ENCODE data around the gene CXCL13. TPM values are rescaled to one million over a fixed set of nuclear protein-coding genes. Genes with fewer than 3 reads are reported as not detected.

Gene CXCL13
- total and polyA plus RNA-seq, 2 experiments from 2014 or later, result not detected

DNA sequence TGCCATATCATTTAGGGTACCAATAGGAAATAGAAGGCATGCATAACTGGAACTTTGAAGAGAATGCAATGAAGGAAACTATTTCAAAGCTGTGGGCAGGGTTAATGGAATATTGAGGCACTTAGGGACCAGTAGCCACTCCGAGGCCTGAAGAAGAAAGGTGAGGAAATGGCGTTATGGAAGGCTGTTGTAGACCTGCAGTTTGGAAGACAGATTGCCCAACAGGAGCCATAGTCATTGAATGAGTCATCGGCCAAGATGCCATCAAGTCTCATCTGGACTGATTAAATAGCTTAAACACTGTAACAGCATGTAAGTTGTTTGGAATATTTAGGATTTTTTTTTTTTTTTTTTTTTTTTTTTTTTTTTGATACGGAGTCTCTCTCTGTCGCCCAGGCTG, 11.6 kb downstream of the CXCL13 start:
- H3K4me1 Mint-ChIP-seq, result peaks cover 8% of the 10 kb centered on the region; the same call in 2 of the 3 replicates
- H3K4me3 Mint-ChIP-seq, result no peak overlapping the region
- no peak overlapping the region for H3K4me3 ChIP-seq
- no peaks in the 10 kb centered on the region for H3K36me3 ChIP-seq (ENCODE audit: insufficient read depth)
- no peak overlapping the region for H3K27ac Mint-ChIP-seq
- no peaks in the 10 kb centered on the region for H3K27me3 ChIP-seq (ENCODE audit: insufficient read depth)
- DNase-seq (ENCODE audit: low spot score), result no peak
- no peaks in the 10 kb centered on the region for H3K9me3 Mint-ChIP-seq
- no peaks in the 10 kb centered on the region for H3K79me2 ChIP-seq (replicated peaks; ENCODE audit: insufficient read depth)
- no peaks in the 10 kb centered on the region for H3K36me3 Mint-ChIP-seq (ENCODE audit: low read depth)
- no peaks in the 10 kb centered on the region for H3K27me3 Mint-ChIP-seq (ENCODE audit: insufficient read depth, low read depth, poor library complexity)
- H4K20me1 ChIP-seq (replicated peaks; ENCODE audit: insufficient read depth), result no peaks in the 10 kb centered on the region
- H3K9me2 ChIP-seq (ENCODE audit: insufficient read depth), result no peaks in the 10 kb centered on the region
- TF ChIP-seq STAT1 (IDR thresholded peaks at IDR 0.05; ENCODE audit: unreplicated experiment) (no peak), ZNF331 (CRISPR knock-in tag; IDR thresholded peaks at IDR 0.05; ENCODE audit: low read depth) (no peak), CREB1 (CRISPR knock-in tag; IDR thresholded peaks at IDR 0.05; ENCODE audit: low read depth) (no peak), JUNB (IDR thresholded peaks at IDR 0.05; ENCODE audit: unreplicated experiment) (no peak), CTCF (conservative IDR thresholded peaks at IDR 0.05; ENCODE audit: low read depth in 2 of 2) (no peak), ETS1 (IDR thresholded peaks at IDR 0.05) (no peak), POLR2AphosphoS5 (IDR thresholded peaks at IDR 0.05; ENCODE audit: low read depth) (no peak), EZH2phosphoT487 (IDR thresholded peaks at IDR 0.05; ENCODE audit: unreplicated experiment) (no peak), ZNF462 (CRISPR knock-in tag; IDR thresholded peaks at IDR 0.05) (no peak), REST (IDR thresholded peaks at IDR 0.05; ENCODE audit: unreplicated experiment) (no peak), NANOG (IDR thresholded peaks at IDR 0.05; ENCODE audit: borderline replicate concordance) (no peak), EZH2 (IDR thresholded peaks at IDR 0.05; ENCODE audit: low read depth, unreplicated experiment) (no peak), ZNF114 (CRISPR knock-in tag; IDR thresholded peaks at IDR 0.05) (no peak)
- no peak for ATAC-seq
- no peak overlapping the region for H2AFZ ChIP-seq
- no peak overlapping the region for H3K4me2 ChIP-seq
- H3K4me1 ChIP-seq (ENCODE audit: insufficient read depth), result no peaks in the 10 kb centered on the region
- no peak overlapping the region for H3K27ac ChIP-seq (ENCODE audit: low read depth)
- H3F3A ChIP-seq (replicated peaks; ENCODE audit: low read depth), result no peaks in the 10 kb centered on the region
